ENCODE results near the gene LZTR1. TPM values are rescaled to one million over a fixed set of nuclear protein-coding genes. Genes with fewer than 3 reads are reported as not detected.

LZTR1 gene
- total and polyA plus RNA-seq, 4 donors = 7.9 to 32.5 (median 13.2) TPM

GRCh38 chr22:20945578-20945934 lies 36.5 kb upstream of the LZTR1 start (continued):
- TF ChIP-seq REST (IDR thresholded peaks at IDR 0.05) = no peak

- no peak overlapping the region for H3K27ac ChIP-seq (ENCODE audit: low read depth in 1 of 2, low read length in 2 of 2)
- no peak for DNase-seq (ENCODE audit: low spot score)
- H3K4me3 ChIP-seq (ENCODE audit: low read depth in 1 of 3, low read length in 3 of 3) = no peak overlapping the region
- WGBS = 88% methylated on average over 7 of the region's 7 CpGs
- peaks cover 1 to 11% (median 6%) of the 10 kb centered on the region in 4 donors for H3K36me3 ChIP-seq (ENCODE audit: control insufficient read depth in 4 of 4, insufficient read depth in 3 of 4, low read depth in 1 of 4, low read length in 3 of 4)
- no peaks in the 10 kb centered on the region for H3K9me3 ChIP-seq (ENCODE audit: control insufficient read depth in 4 of 4, low read length in 3 of 4)
- no peaks in the 10 kb centered on the region for H3K27me3 ChIP-seq (ENCODE audit: control insufficient read depth in 4 of 4, insufficient read depth in 4 of 4, low read length in 3 of 4)
- H3K9ac ChIP-seq (ENCODE audit: low read depth in 1 of 2, low read length in 2 of 2) = no peak overlapping the region
- TF ChIP-seq RAD21 (IDR thresholded peaks at IDR 0.05) (no peak), FOXA1 (IDR thresholded peaks at IDR 0.05) (no peak), FOXA2 (IDR thresholded peaks at IDR 0.05) (no peak), REST (IDR thresholded peaks at IDR 0.05) (no peak), YY1 (IDR thresholded peaks at IDR 0.05) (no peak), ATF3 (IDR thresholded peaks at IDR 0.05) (no peak), HNF4G (IDR thresholded peaks at IDR 0.05) (no peak), SP1 (IDR thresholded peaks at IDR 0.05) (no peak), JUND (IDR thresholded peaks at IDR 0.05) (no peak), RXRA (IDR thresholded peaks at IDR 0.05) (no peak), EGR1 (IDR thresholded peaks at IDR 0.05; ENCODE audit: low read depth in 2 of 2) (no peak), MAX (IDR thresholded peaks at IDR 0.05) (no peak), TAF1 (conservative IDR thresholded peaks at IDR 0.05) (no peak), ZBTB33 (IDR thresholded peaks at IDR 0.05) (no peak), HNF4A (conservative IDR thresholded peaks at IDR 0.05) (no peak), CTCF (IDR thresholded peaks at IDR 0.05; ENCODE audit: low read depth, low read length, missing input control) (no peak), NR2F2 (IDR thresholded peaks at IDR 0.05) (no peak), GABPA (IDR thresholded peaks at IDR 0.05 in 1 of 2, conservative IDR thresholded peaks at IDR 0.05 in 1 of 2) (no peak)
- peaks cover 10 to 52% (median 33%) of the 10 kb centered on the region in 4 donors for H3K4me1 ChIP-seq (ENCODE audit: control insufficient read depth in 4 of 4, insufficient read depth in 4 of 4, low read length in 3 of 4)
Observed at GRCh38 chr22:20946080-20946986, 35.8 kb upstream of the LZTR1 start.

Measured in liver (tissue), 9 donors.